Measurements from ENCODE around the gene STXBP5.

GRCh38 chr6:147372806-147373205, 168.6 kb downstream of the STXBP5 start:
- no peak for TF ChIP-seq CTCF (IDR thresholded peaks at IDR 0.05)
- no peak for TF ChIP-seq POLR2A (IDR thresholded peaks at IDR 0.05)

Data from lower leg skin (tissue), 3 donors.